Measurements from ENCODE around the gene FBN1. TPM values are rescaled to one million over a fixed set of nuclear protein-coding genes. Genes with fewer than 3 reads are reported as not detected.

FBN1 gene
- total and polyA plus RNA-seq, 2 experiments from 2014 or later = 1.9 to 3.8 TPM

GRCh38 chr15:48479751-48480150 is 165.8 kb downstream of the FBN1 start (continued):
- TF ChIP-seq ZNF462 (CRISPR knock-in tag; IDR thresholded peaks at IDR 0.05) (no peak), EZH2phosphoT487 (IDR thresholded peaks at IDR 0.05; ENCODE audit: unreplicated experiment) (no peak)

- DNase-seq (ENCODE audit: low spot score) (no peak), ATAC-seq (no peak)
- Mint-ChIP-seq H3K27ac (no peak overlapping the region), H3K27me3 (ENCODE audit: insufficient read depth, low read depth, poor library complexity) (no peaks in the 10 kb centered on the region), H3K36me3 (ENCODE audit: low read depth) (no peaks in the 10 kb centered on the region), H3K4me1 (peaks cover 30% of the 10 kb centered on the region; the same call in 2 of the 3 replicates), H3K4me3 (no peak overlapping the region), H3K9me3 (no peaks in the 10 kb centered on the region)
- Histone ChIP-seq H3K27ac (ENCODE audit: low read depth) (no peak overlapping the region), H3K79me2 (replicated peaks; ENCODE audit: insufficient read depth) (no peaks in the 10 kb centered on the region), H3K4me1 (ENCODE audit: insufficient read depth) (no peaks in the 10 kb centered on the region; the same call in none of the 2 replicates), H3K36me3 (ENCODE audit: insufficient read depth) (no peaks in the 10 kb centered on the region), H3K4me3 (no peak overlapping the region), H3K9me2 (ENCODE audit: insufficient read depth) (no peaks in the 10 kb centered on the region), H4K20me1 (replicated peaks; ENCODE audit: insufficient read depth) (no peaks in the 10 kb centered on the region), H3K4me2 (no peak overlapping the region; the same call in 1 of the 2 replicates), H3K27me3 (ENCODE audit: insufficient read depth) (no peaks in the 10 kb centered on the region), H2AFZ (no peak overlapping the region), H3F3A (replicated peaks; ENCODE audit: low read depth) (no peaks in the 10 kb centered on the region)
- no peak for TF ChIP-seq EZH2 (IDR thresholded peaks at IDR 0.05; ENCODE audit: low read depth, unreplicated experiment)
- no peak for TF ChIP-seq EZH2phosphoT487 (IDR thresholded peaks at IDR 0.05; ENCODE audit: unreplicated experiment)
- TF ChIP-seq NANOG (IDR thresholded peaks at IDR 0.05; ENCODE audit: borderline replicate concordance) = no peak
- TF ChIP-seq ETS1 (IDR thresholded peaks at IDR 0.05) = no peak
- TF ChIP-seq REST (IDR thresholded peaks at IDR 0.05; ENCODE audit: unreplicated experiment) = no peak
- TF ChIP-seq CREB1 (CRISPR knock-in tag; IDR thresholded peaks at IDR 0.05; ENCODE audit: low read depth) = no peak
- TF ChIP-seq JUNB (IDR thresholded peaks at IDR 0.05; ENCODE audit: unreplicated experiment) = no peak
These were observed 166.9 kb downstream of the FBN1 start for GRCh38 chr15:48478581-48478980.
